IMR-90 (cell line): ENCODE measurements around the gene GPRIN3. TPM values are rescaled to one million over a fixed set of nuclear protein-coding genes. Genes with fewer than 3 reads are reported as not detected.

Source experiments
- ATAC-seq: fragments of 200-7000 bp; cut with Tn5 transposase; 2 replicates; pipeline ENCODE4 v1.9.1; 2020; ENCODE audit warnings: low read depth, mild to moderate bottlenecking, moderate library complexity
- BruUV-seq: library from RNA; stranded (reverse); fragments of 400-500 nt; replicated peaks from 2 replicates; lab custom pipeline; 2021; lab: Mats Ljungman, UMichigan
- CTCF ChIA-PET: fragments of 300-600 bp; formaldehyde crosslinking; extraction: SDS; loops from one replicate; lab custom pipeline; 2021; ENCODE audit warnings: antibody characterized with exemption; lab: Yijun Ruan, JAX
- POLR2A ChIA-PET: fragments of 300-600 bp; sonication (Branson Sonifier 250); formaldehyde crosslinking; loops from one replicate; lab custom pipeline; 2022; ENCODE audit warnings: antibody characterized with exemption; ENCODE audit not compliant: unreplicated experiment; lab: Charles Lee
- DNase-seq: peaks from one replicate; pipeline ENCODE4 v3.0.0; 2013
- H2AFZ ChIP-seq: replicated peaks from 2 replicates; pipeline ENCODE3; 2013; ENCODE audit warnings: low read length, mild to moderate bottlenecking; ENCODE audit not compliant: poor library complexity
- H2AK5ac ChIP-seq: 2 replicates; pipeline ENCODE4 v1.6.1; 2013; ENCODE audit warnings: low read depth, low read length, inconsistent platforms
- H2AK9ac ChIP-seq: replicated peaks from 2 replicates; pipeline ENCODE3; 2013; ENCODE audit warnings: mild to moderate bottlenecking, low read depth, low read length, moderate library complexity; ENCODE audit not compliant: poor library complexity
- H2BK120ac ChIP-seq: 2 replicates; pipeline ENCODE4 v1.6.1; 2013; ENCODE audit warnings: low read depth, low read length, inconsistent platforms
- H2BK15ac ChIP-seq: 3 replicates; pipeline ENCODE4 v1.6.1; 2013; ENCODE audit warnings: low read depth, low read length, inconsistent platforms
- H2BK20ac ChIP-seq: 2 replicates; pipeline ENCODE4 v1.6.1; 2013; ENCODE audit warnings: low read depth, mild to moderate bottlenecking, inconsistent platforms, low read length, moderate library complexity
- H2BK5ac ChIP-seq: 2 replicates; pipeline ENCODE4 v1.6.1; 2013; ENCODE audit warnings: mild to moderate bottlenecking, low read depth, low read length, inconsistent platforms; ENCODE audit not compliant: poor library complexity, severe bottlenecking
- H3K14ac ChIP-seq: replicated peaks from 2 replicates; pipeline ENCODE4 v1.6.1; 2013; ENCODE audit warnings: low read depth, low read length, inconsistent platforms
- H3K18ac ChIP-seq: 2 replicates; pipeline ENCODE4 v1.6.1; 2013; ENCODE audit warnings: low read depth, low read length, control low read depth
- H3K23ac ChIP-seq: 2 replicates; pipeline ENCODE4 v1.6.1; 2013; ENCODE audit warnings: low read depth, low read length, inconsistent platforms
- H3K27ac ChIP-seq: 2 replicates; pipeline ENCODE4 v1.5.1; 2013; ENCODE audit warnings: mild to moderate bottlenecking, control low read depth, low read length; ENCODE audit not compliant: insufficient read depth
- H3K27me3 ChIP-seq: 2 replicates; pipeline ENCODE4 v1.6.1; 2013; ENCODE audit warnings: low read length; ENCODE audit not compliant: control insufficient read depth, insufficient read depth
- H3K36me3 ChIP-seq: 2 replicates; pipeline ENCODE4 v1.6.1; 2013; ENCODE audit warnings: low read length, mixed read lengths; ENCODE audit not compliant: control insufficient read depth, insufficient read depth
- H3K4ac ChIP-seq: 2 replicates; pipeline ENCODE4 v1.6.1; 2013; ENCODE audit warnings: low read depth, low read length, inconsistent platforms
- H3K4me1 ChIP-seq: 2 replicates; pipeline ENCODE4 v1.6.1; 2013; ENCODE audit warnings: low read length, mixed read lengths; ENCODE audit not compliant: control insufficient read depth, insufficient read depth
- H3K4me2 ChIP-seq: 2 replicates; pipeline ENCODE4 v1.6.1; 2013; ENCODE audit warnings: low read depth, mild to moderate bottlenecking, control low read depth, low read length, moderate library complexity
- H3K4me3 ChIP-seq: 2 replicates; pipeline ENCODE4 v1.5.1; 2013; ENCODE audit warnings: low read depth, mild to moderate bottlenecking, control low read depth, low read length, moderate library complexity; ENCODE audit not compliant: insufficient read depth
- H3K56ac ChIP-seq: 2 replicates; pipeline ENCODE4 v1.6.1; 2013; ENCODE audit warnings: low read length, inconsistent platforms; ENCODE audit not compliant: insufficient read depth; ENCODE audit errors: extremely low read depth
- H3K79me1 ChIP-seq, 2 experiments: 2 replicates each; pipeline ENCODE4 v1.6.1; 2013; ENCODE audit warnings: low read length in 2 of 2, inconsistent platforms in 1 of 2, low read depth in 1 of 2
- H3K9ac ChIP-seq: 2 replicates; pipeline ENCODE4 v1.6.1; 2013; ENCODE audit warnings: low read depth, low read length, control low read depth
- H3K9me1 ChIP-seq: 2 replicates; pipeline ENCODE4 v1.6.1; 2013; ENCODE audit warnings: low read length, inconsistent platforms; ENCODE audit not compliant: insufficient read depth
- H3K9me3 ChIP-seq: 2 replicates; pipeline ENCODE4 v1.6.1; 2013; ENCODE audit warnings: low read length; ENCODE audit not compliant: control insufficient read depth, insufficient read depth
- H4K20me1 ChIP-seq: 2 replicates; pipeline ENCODE4 v1.6.1; 2013; ENCODE audit warnings: low read length, inconsistent platforms; ENCODE audit not compliant: insufficient read depth
- H4K5ac ChIP-seq: 2 replicates; pipeline ENCODE4 v1.6.1; 2013; ENCODE audit warnings: mild to moderate bottlenecking, low read depth, low read length, control low read depth
- H4K8ac ChIP-seq, 2 experiments: 2 replicates each; pipeline ENCODE4 v1.6.1; 2013; ENCODE audit warnings: low read depth in 2 of 2, low read length in 2 of 2, control low read depth in 1 of 2, inconsistent platforms in 1 of 2
- H4K91ac ChIP-seq: 2 replicates; pipeline ENCODE4 v1.6.1; 2013; ENCODE audit warnings: low read depth, low read length, inconsistent platforms; ENCODE audit not compliant: insufficient read depth
- BHLHE40 ChIP-seq: fragments of 150-350 bp; IDR thresholded peaks from 2 replicates; pipeline ENCODE4 v1.6.1; 2016; ENCODE audit warnings: mild to moderate bottlenecking, low read depth, low read length
- CEBPB ChIP-seq: IDR thresholded peaks from 2 replicates; pipeline ENCODE4 v1.6.1; 2012; ENCODE audit warnings: low read depth, low read length, improper control_type of control experiment
- CHD1 ChIP-seq: IDR thresholded peaks from 2 replicates; pipeline ENCODE4 v1.6.1; 2012; ENCODE audit warnings: low read depth, low read length, improper control_type of control experiment
- FOS ChIP-seq: fragments of 150-350 bp; IDR thresholded peaks from 2 replicates; pipeline ENCODE4 v1.6.1; 2016; ENCODE audit warnings: low read depth, low read length
- MAFK ChIP-seq: IDR thresholded peaks from 2 replicates; pipeline ENCODE4 v1.6.1; 2012; ENCODE audit warnings: low read depth, low read length, improper control_type of control experiment
- MAZ ChIP-seq: IDR thresholded peaks from 2 replicates; pipeline ENCODE4 v1.6.1; 2012; ENCODE audit warnings: low read depth, mild to moderate bottlenecking, low read length, improper control_type of control experiment, moderate library complexity, borderline replicate concordance
- MXI1 ChIP-seq: IDR thresholded peaks from 2 replicates; pipeline ENCODE4 v1.6.1; 2012; ENCODE audit warnings: low read depth, mild to moderate bottlenecking, low read length, moderate library complexity, borderline replicate concordance
- NFE2L2 ChIP-seq: fragments of 150-350 bp; IDR thresholded peaks from 2 replicates; pipeline ENCODE4 v1.6.1; 2016; ENCODE audit warnings: low read depth, mild to moderate bottlenecking, low read length
- POLR2A ChIP-seq: IDR thresholded peaks from 2 replicates; pipeline ENCODE4 v1.6.1; 2012; ENCODE audit warnings: mild to moderate bottlenecking, low read depth, low read length
- RAD21 ChIP-seq: IDR thresholded peaks from 2 replicates; pipeline ENCODE4 v1.6.1; 2012; ENCODE audit warnings: low read length, improper control_type of control experiment
- RCOR1 ChIP-seq: IDR thresholded peaks from 2 replicates; pipeline ENCODE4 v1.6.1; 2012; ENCODE audit warnings: mild to moderate bottlenecking, low read length, improper control_type of control experiment; ENCODE audit not compliant: insufficient replicate concordance
- RFX5 ChIP-seq: IDR thresholded peaks from 2 replicates; pipeline ENCODE4 v1.8.0; 2012; ENCODE audit warnings: low read depth, mild to moderate bottlenecking, low read length, moderate library complexity
- SMC3 ChIP-seq: fragments of 150-350 bp; IDR thresholded peaks from 2 replicates; pipeline ENCODE4 v1.6.1; 2016; ENCODE audit warnings: low read depth, mild to moderate bottlenecking, antibody characterized with exemption, low read length, moderate library complexity
- WGBS, 2 experiments: methylation state at CpG; one replicate each; pipeline versions ENCODE4 v1.1.5 to v1.1.7; 2013; ENCODE audit warnings: missing lambda C conversion rate in 2 of 2; ENCODE audit not compliant: insufficient read length in 1 of 2; ENCODE audit errors: extremely low coverage in 2 of 2; 5-methylcytosine and 5-hydroxymethylcytosine counted together
- dilution Hi-C: fragments of 300-500 bp; cut with HindIII; formaldehyde crosslinking; loops from one replicate; pipeline ENCODE4 v1.14.3; 2018; ENCODE audit warnings: low sequenced_read_pairs; ENCODE audit not compliant: unreplicated experiment
- in situ Hi-C: fragments of 300-500 bp; cut with MboI; formaldehyde crosslinking; loops from 3 replicates; pipeline ENCODE4 v1.14.3; 2019; ENCODE audit warnings: low sequenced_read_pairs, inconsistent platforms, mixed read lengths
- intact Hi-C: fragments of 100-400 bp; cut with micrococcal nuclease; formaldehyde crosslinking; loops from 2 replicates; pipeline ENCODE4 v1.10.0; 2022
- polyA plus RNA-seq, 3 experiments: library from polyadenylated mRNA; depleted of rRNA; stranded (reverse); fragments of >200 nt; gene quantifications; 2 replicates each; pipeline ENCODE4 v1.2.3, GENCODE V29; 2012; ENCODE audit warnings: low replicate concordance in 1 of 3
- total RNA-seq: library from RNA; depleted of rRNA; stranded (reverse); fragments of >200 nt; gene quantifications from 2 replicates; pipeline ENCODE4 v1.2.3, GENCODE V29; 2012
- TF ChIP-seq, protein P1 (sequence below): conservative IDR thresholded peaks from 2 replicates; pipeline ENCODE4 v1.5.1; 2012; ENCODE audit warnings: mild to moderate bottlenecking, low read depth, low read length, improper control_type of control experiment
- TF ChIP-seq, protein P2 (sequence below): fragments of 150-350 bp; IDR thresholded peaks from 2 replicates; pipeline ENCODE4 v1.6.1; 2017; ENCODE audit warnings: mild to moderate bottlenecking, antibody characterized with exemption, low read length, low read depth
- TF ChIP-seq, protein P3 (sequence below): fragments of 150-350 bp; IDR thresholded peaks from 2 replicates; pipeline ENCODE4 v1.6.1; 2016; ENCODE audit warnings: low read depth, mild to moderate bottlenecking, low read length, moderate library complexity, borderline replicate concordance

Gene GPRIN3
- total and polyA plus RNA-seq, 2 of the 4 experiments (the other 2 are of a cell fraction) = under 0.01 TPM; not detected in 1

DNA sequence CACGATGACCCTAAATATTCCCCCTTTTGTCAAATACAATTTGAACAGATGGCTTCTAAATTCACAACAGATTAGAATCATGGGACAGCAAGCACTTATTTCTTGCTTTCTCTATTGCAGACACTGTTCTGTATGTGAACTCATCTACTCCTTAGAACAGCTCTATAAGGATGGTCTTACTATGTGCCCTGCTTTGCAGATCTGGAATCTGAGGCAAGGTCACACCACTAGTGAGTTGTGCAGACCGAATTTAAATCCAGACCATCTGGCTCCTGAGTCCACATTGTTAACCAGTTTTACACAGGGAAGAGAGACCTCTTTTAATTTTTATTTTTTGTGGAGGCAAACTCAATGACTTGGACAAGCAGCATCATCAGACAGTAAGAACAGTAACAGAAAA lies 50.2 kb downstream of the GPRIN3 start:
- Histone ChIP-seq H3K79me1 (no peaks in the 10 kb centered on the region), H3K4me2 (no peak overlapping the region), H3K4me1 (no peaks in the 10 kb centered on the region), H2AK9ac (no peak overlapping the region), H3K56ac (no peak overlapping the region), H3K18ac (no peak overlapping the region), H4K8ac (no peak overlapping the region), H4K20me1 (no peaks in the 10 kb centered on the region), H3K9ac (no peak overlapping the region), H2BK5ac (no peak overlapping the region), H4K91ac (no peak overlapping the region), H3K23ac (no peak overlapping the region), H3K27ac (no peak overlapping the region), H4K5ac (no peak overlapping the region), H2BK120ac (no peak overlapping the region), H2BK15ac (no peak overlapping the region), H3K27me3 (peaks cover 2% of the 10 kb centered on the region), H3K4me3 (no peak overlapping the region), H2BK20ac (no peak overlapping the region), H2AK5ac (no peak overlapping the region), H3K9me3 (no peaks in the 10 kb centered on the region), H3K36me3 (no peaks in the 10 kb centered on the region), H3K4ac (no peak overlapping the region), H3K9me1 (no peaks in the 10 kb centered on the region), H3K14ac (no peak overlapping the region), H2AFZ (no peak overlapping the region)
- no CpG with 5 or more reads among the region's 2 CpGs for WGBS, 2 experiments
- no peak for DNase-seq
- ChIA-PET POLR2A (no interaction called here), CTCF (interaction anchor here (1.0 kb wide), 1 partner anchor 95 kb away, joined by 3 read pairs; no protein-coding TSS in a partner anchor)
- in situ Hi-C loops (no loop called here), dilution Hi-C loops (no loop called here), intact Hi-C loops (loop anchor here (10.0 kb wide), 1 partner anchor 647 kb away; no protein-coding TSS in a partner anchor)
- ATAC-seq = no peak
- no TSS peak for BruUV-seq
- TF ChIP-seq NFE2L2 (no peak), SMC3 (no peak), RAD21 (no peak), FOS (no peak), MAZ (no peak), BHLHE40 (no peak), MAFK (no peak), RCOR1 (no peak), POLR2A (no peak), MXI1 (no peak), CHD1 (no peak), CEBPB (no peak), RFX5 (no peak)
- TF ChIP-seq, protein P1, sequence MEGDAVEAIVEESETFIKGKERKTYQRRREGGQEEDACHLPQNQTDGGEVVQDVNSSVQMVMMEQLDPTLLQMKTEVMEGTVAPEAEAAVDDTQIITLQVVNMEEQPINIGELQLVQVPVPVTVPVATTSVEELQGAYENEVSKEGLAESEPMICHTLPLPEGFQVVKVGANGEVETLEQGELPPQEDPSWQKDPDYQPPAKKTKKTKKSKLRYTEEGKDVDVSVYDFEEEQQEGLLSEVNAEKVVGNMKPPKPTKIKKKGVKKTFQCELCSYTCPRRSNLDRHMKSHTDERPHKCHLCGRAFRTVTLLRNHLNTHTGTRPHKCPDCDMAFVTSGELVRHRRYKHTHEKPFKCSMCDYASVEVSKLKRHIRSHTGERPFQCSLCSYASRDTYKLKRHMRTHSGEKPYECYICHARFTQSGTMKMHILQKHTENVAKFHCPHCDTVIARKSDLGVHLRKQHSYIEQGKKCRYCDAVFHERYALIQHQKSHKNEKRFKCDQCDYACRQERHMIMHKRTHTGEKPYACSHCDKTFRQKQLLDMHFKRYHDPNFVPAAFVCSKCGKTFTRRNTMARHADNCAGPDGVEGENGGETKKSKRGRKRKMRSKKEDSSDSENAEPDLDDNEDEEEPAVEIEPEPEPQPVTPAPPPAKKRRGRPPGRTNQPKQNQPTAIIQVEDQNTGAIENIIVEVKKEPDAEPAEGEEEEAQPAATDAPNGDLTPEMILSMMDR = no peak
- TF ChIP-seq, protein P2, sequence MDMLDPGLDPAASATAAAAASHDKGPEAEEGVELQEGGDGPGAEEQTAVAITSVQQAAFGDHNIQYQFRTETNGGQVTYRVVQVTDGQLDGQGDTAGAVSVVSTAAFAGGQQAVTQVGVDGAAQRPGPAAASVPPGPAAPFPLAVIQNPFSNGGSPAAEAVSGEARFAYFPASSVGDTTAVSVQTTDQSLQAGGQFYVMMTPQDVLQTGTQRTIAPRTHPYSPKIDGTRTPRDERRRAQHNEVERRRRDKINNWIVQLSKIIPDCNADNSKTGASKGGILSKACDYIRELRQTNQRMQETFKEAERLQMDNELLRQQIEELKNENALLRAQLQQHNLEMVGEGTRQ = no peak
- TF ChIP-seq, protein P3, sequence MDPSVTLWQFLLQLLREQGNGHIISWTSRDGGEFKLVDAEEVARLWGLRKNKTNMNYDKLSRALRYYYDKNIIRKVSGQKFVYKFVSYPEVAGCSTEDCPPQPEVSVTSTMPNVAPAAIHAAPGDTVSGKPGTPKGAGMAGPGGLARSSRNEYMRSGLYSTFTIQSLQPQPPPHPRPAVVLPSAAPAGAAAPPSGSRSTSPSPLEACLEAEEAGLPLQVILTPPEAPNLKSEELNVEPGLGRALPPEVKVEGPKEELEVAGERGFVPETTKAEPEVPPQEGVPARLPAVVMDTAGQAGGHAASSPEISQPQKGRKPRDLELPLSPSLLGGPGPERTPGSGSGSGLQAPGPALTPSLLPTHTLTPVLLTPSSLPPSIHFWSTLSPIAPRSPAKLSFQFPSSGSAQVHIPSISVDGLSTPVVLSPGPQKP = no peak
